ENCODE results near the gene CNTN6. TPM values are rescaled to one million over a fixed set of nuclear protein-coding genes. Genes with fewer than 3 reads are reported as not detected.

Gene CNTN6
- total RNA-seq, 4 donors from 2014 or later, result 7.7 to 16.4 (median 8.9) TPM

- 86 to 90% methylated on average over 1 of the region's 1 CpG for WGBS, 2 donors
- intact Hi-C loops (cut with DNase I), result no loop called here
Measured at GRCh38 chr3:1147326-1147725, 54.5 kb downstream of the CNTN6 start.

GRCh38 chr3:1147819-1148218 lies 55.0 kb downstream of the CNTN6 start:
- no peak for TF ChIP-seq POLR2A (IDR thresholded peaks at IDR 0.05)
- no peak for TF ChIP-seq CTCF (IDR thresholded peaks at IDR 0.05)
- H3K36me3 ChIP-seq, result no peaks in the 10 kb centered on the region
- no peaks in the 10 kb centered on the region for H3K27me3 ChIP-seq
- intact Hi-C loops (cut with DNase I), result no loop called here
- DNase-seq, result no peak
- WGBS, 2 donors, result 78 to 84% methylated on average over 2 of the region's 2 CpGs
- H3K4me3 ChIP-seq (replicated peaks in 1 of 3), result no peak overlapping the region
- H3K27ac ChIP-seq, result no peak overlapping the region
- no peaks in the 10 kb centered on the region for H3K9me3 ChIP-seq
- H3K4me1 ChIP-seq, result no peaks in the 10 kb centered on the region

More at GRCh38 chr3:1147326-1147725, 54.5 kb downstream of the CNTN6 start:
- Histone ChIP-seq H3K4me1 (no peaks in the 10 kb centered on the region), H3K9me3 (no peaks in the 10 kb centered on the region), H3K27me3 (no peaks in the 10 kb centered on the region), H3K27ac (no peak overlapping the region), H3K4me3 (replicated peaks in 1 of 3) (no peak overlapping the region), H3K36me3 (no peaks in the 10 kb centered on the region)
- DNase-seq, result no peak
- TF ChIP-seq POLR2A (IDR thresholded peaks at IDR 0.05), result no peak
- no peak for TF ChIP-seq CTCF (IDR thresholded peaks at IDR 0.05)

DNA sequence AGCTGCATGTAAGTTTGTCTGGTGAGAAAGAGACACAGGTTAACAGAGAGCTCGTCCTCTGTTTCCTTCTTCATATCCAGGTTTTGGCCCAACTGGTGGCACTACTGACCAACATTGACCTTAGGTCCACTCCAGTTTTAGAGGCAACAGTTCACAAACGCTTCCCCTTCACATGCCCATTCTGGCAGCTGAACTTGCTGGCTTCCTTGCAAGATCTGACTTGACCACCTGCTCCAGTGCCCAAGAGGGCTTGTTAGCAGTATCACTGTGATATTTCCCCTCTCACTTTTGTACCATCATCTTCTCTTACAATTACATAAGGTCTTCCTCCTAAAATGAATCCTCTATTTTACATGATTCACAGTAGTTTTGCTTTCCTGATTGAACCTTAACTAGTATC lies 71.3 kb downstream of the CNTN6 start:
- no peak for TF ChIP-seq CTCF (IDR thresholded peaks at IDR 0.05)
- no peak for TF ChIP-seq POLR2A (IDR thresholded peaks at IDR 0.05)
- Histone ChIP-seq H3K4me3 (replicated peaks in 1 of 3) (no peak overlapping the region), H3K4me1 (peaks cover 0 to 5% of the 10 kb centered on the region in 2 donors), H3K9me3 (no peaks in the 10 kb centered on the region), H3K27me3 (no peaks in the 10 kb centered on the region), H3K27ac (no peak overlapping the region), H3K36me3 (no peaks in the 10 kb centered on the region)
- no peak for DNase-seq
- intact Hi-C loops (cut with DNase I), result no loop called here
- WGBS, 2 donors, result 89 to 91% methylated on average over 2 of the region's 2 CpGs

GRCh38 chr3:1171320-1171719 lies 78.5 kb downstream of the CNTN6 start:
- no peak overlapping the region for H3K27ac ChIP-seq
- 45 to 48% methylated on average over 3 of the region's 3 CpGs for WGBS, 2 donors
- H3K36me3 ChIP-seq, result no peaks in the 10 kb centered on the region
- peaks cover 0 to 5% of the 10 kb centered on the region in 2 donors for H3K4me1 ChIP-seq
- no peaks in the 10 kb centered on the region for H3K9me3 ChIP-seq
- intact Hi-C loops (cut with DNase I), result no loop called here
- peak; percentile 23 to 58 for DNase-seq
- H3K4me3 ChIP-seq (replicated peaks in 1 of 3), result no peak overlapping the region
- TF ChIP-seq CTCF (IDR thresholded peaks at IDR 0.05) (no peak), POLR2A (IDR thresholded peaks at IDR 0.05) (no peak)
- no peaks in the 10 kb centered on the region for H3K27me3 ChIP-seq

DNA sequence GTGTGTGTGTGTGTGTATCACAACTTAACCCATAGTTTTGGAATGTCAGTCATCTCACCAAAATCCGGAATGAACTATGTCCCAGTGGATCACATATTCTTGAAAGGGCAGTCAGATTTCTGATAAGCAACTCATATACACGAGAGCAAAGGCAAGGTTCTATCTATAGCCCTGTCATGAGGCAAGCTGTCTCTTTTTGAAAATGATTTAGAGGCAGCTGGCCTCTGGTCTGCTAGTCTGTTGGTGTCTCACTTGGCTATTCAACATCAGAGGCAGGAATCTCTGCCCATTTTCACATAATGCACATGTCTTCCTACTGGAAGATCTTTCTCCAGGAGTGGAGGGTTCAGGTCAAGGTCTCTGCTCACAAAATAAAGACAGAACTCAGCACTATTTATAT lies 79.8 kb downstream of the CNTN6 start:
- Histone ChIP-seq H3K27me3 (no peaks in the 10 kb centered on the region), H3K4me3 (replicated peaks in 1 of 3) (no peak overlapping the region), H3K4me1 (peaks cover 0 to 5% of the 10 kb centered on the region in 2 donors), H3K36me3 (no peaks in the 10 kb centered on the region), H3K27ac (no peak overlapping the region), H3K9me3 (no peaks in the 10 kb centered on the region)
- TF ChIP-seq POLR2A (IDR thresholded peaks at IDR 0.05) (no peak), CTCF (IDR thresholded peaks at IDR 0.05) (no peak)
- 71 to 73% methylated on average over 2 of the region's 2 CpGs for WGBS, 2 donors
- intact Hi-C loops (cut with DNase I), result no loop called here
- DNase-seq, result no peak
